SK-N-SH treated with all-trans-retinoic acid at 6 μM for 48 hours (cell line): ENCODE measurements around the gene H2BK1.

Experiments used
- ARNTL ChIP-seq: fragments of 450-650 bp; formaldehyde crosslinking; IDR thresholded peaks from 2 replicates; pipeline ENCODE4 v1.5.0; 2020; ENCODE audit warnings: low read depth, mild to moderate bottlenecking, moderate library complexity, borderline replicate concordance
- CSDC2 ChIP-seq: fragments of 250-450 bp; sonication (Bioruptor Pico); IDR thresholded peaks from 2 replicates; pipeline ENCODE4 v1.5.0; 2020; ENCODE audit warnings: mild to moderate bottlenecking, moderate library complexity
- ESRRG ChIP-seq: fragments of 250-450 bp; sonication (Bioruptor Pico); IDR thresholded peaks from 2 replicates; pipeline ENCODE4 v1.6.1; 2021; ENCODE audit warnings: mild to moderate bottlenecking
- GLIS3 ChIP-seq: fragments of 250-450 bp; sonication (Bioruptor Pico); IDR thresholded peaks from 2 replicates; pipeline ENCODE4 v1.5.0; 2020; ENCODE audit warnings: mild to moderate bottlenecking, moderate library complexity
- ISL1 ChIP-seq: fragments of 250-450 bp; sonication (Bioruptor Pico); IDR thresholded peaks from 2 replicates; pipeline ENCODE4 v2.1.2; 2022; ENCODE audit warnings: mild to moderate bottlenecking, moderate library complexity
- OSR1 ChIP-seq: fragments of 250-450 bp; sonication (Bioruptor Pico); IDR thresholded peaks from 2 replicates; pipeline ENCODE4 v1.8.0; 2022; ENCODE audit warnings: moderate library complexity, mild to moderate bottlenecking, inconsistent platforms
- SNAI2 ChIP-seq: fragments of 250-450 bp; sonication (Bioruptor Pico); IDR thresholded peaks from 2 replicates; pipeline ENCODE4 v1.5.0; 2020; ENCODE audit warnings: mild to moderate bottlenecking, moderate library complexity
- ZC3H10 ChIP-seq: fragments of 250-450 bp; sonication (Bioruptor Pico); IDR thresholded peaks from 2 replicates; pipeline ENCODE4 v1.5.1; 2021; ENCODE audit warnings: mild to moderate bottlenecking, moderate library complexity
- ZFP30 ChIP-seq: fragments of 450-650 bp; formaldehyde crosslinking; IDR thresholded peaks from 2 replicates; pipeline ENCODE4 v1.5.0; 2022; ENCODE audit warnings: mild to moderate bottlenecking, moderate library complexity
- ZNF565 ChIP-seq: fragments of 450-650 bp; formaldehyde crosslinking; conservative IDR thresholded peaks from 2 replicates; pipeline ENCODE4 v1.5.0; 2020; ENCODE audit warnings: low read depth, mild to moderate bottlenecking, moderate library complexity
- ZNF70 ChIP-seq: fragments of 450-650 bp; formaldehyde crosslinking; IDR thresholded peaks from 2 replicates; pipeline ENCODE4 v1.5.0; 2020; ENCODE audit warnings: mild to moderate bottlenecking, moderate library complexity
- TF ChIP-seq, protein P1 (sequence below): fragments of 250-450 bp; sonication (Bioruptor Pico); IDR thresholded peaks from 2 replicates; pipeline ENCODE4 v1.5.1; 2021; ENCODE audit warnings: mild to moderate bottlenecking, moderate library complexity
- TF ChIP-seq, protein P2 (sequence below): fragments of 250-450 bp; sonication (Bioruptor Pico); IDR thresholded peaks from 2 replicates; pipeline ENCODE4 v1.8.0; 2020; ENCODE audit warnings: mild to moderate bottlenecking, moderate library complexity, borderline replicate concordance
- TF ChIP-seq, protein P3 (sequence below): fragments of 250-450 bp; sonication (Bioruptor Pico); IDR thresholded peaks from 2 replicates; pipeline ENCODE4 v1.8.0; 2021; ENCODE audit warnings: low read depth, mild to moderate bottlenecking, moderate library complexity, borderline replicate concordance

- no peak for TF ChIP-seq GLIS3 (CRISPR knock-in tag)
- TF ChIP-seq ZFP30, result no peak
- TF ChIP-seq OSR1 (CRISPR knock-in tag), result no peak
- no peak for TF ChIP-seq ZNF70
- TF ChIP-seq ZC3H10, result no peak
- no peak for TF ChIP-seq ESRRG (CRISPR knock-in tag)
- TF ChIP-seq, protein P1, sequence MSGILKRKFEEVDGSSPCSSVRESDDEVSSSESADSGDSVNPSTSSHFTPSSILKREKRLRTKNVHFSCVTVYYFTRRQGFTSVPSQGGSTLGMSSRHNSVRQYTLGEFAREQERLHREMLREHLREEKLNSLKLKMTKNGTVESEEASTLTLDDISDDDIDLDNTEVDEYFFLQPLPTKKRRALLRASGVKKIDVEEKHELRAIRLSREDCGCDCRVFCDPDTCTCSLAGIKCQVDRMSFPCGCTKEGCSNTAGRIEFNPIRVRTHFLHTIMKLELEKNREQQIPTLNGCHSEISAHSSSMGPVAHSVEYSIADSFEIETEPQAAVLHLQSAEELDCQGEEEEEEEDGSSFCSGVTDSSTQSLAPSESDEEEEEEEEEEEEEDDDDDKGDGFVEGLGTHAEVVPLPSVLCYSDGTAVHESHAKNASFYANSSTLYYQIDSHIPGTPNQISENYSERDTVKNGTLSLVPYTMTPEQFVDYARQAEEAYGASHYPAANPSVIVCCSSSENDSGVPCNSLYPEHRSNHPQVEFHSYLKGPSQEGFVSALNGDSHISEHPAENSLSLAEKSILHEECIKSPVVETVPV (CRISPR knock-in tag), result no peak
- no peak for TF ChIP-seq CSDC2 (CRISPR knock-in tag)
- TF ChIP-seq ZNF565 (CRISPR knock-in tag), result no peak
- TF ChIP-seq, protein P2, sequence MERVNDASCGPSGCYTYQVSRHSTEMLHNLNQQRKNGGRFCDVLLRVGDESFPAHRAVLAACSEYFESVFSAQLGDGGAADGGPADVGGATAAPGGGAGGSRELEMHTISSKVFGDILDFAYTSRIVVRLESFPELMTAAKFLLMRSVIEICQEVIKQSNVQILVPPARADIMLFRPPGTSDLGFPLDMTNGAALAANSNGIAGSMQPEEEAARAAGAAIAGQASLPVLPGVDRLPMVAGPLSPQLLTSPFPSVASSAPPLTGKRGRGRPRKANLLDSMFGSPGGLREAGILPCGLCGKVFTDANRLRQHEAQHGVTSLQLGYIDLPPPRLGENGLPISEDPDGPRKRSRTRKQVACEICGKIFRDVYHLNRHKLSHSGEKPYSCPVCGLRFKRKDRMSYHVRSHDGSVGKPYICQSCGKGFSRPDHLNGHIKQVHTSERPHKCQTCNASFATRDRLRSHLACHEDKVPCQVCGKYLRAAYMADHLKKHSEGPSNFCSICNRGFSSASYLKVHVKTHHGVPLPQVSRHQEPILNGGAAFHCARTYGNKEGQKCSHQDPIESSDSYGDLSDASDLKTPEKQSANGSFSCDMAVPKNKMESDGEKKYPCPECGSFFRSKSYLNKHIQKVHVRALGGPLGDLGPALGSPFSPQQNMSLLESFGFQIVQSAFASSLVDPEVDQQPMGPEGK (CRISPR knock-in tag), result no peak
- TF ChIP-seq, protein P3, sequence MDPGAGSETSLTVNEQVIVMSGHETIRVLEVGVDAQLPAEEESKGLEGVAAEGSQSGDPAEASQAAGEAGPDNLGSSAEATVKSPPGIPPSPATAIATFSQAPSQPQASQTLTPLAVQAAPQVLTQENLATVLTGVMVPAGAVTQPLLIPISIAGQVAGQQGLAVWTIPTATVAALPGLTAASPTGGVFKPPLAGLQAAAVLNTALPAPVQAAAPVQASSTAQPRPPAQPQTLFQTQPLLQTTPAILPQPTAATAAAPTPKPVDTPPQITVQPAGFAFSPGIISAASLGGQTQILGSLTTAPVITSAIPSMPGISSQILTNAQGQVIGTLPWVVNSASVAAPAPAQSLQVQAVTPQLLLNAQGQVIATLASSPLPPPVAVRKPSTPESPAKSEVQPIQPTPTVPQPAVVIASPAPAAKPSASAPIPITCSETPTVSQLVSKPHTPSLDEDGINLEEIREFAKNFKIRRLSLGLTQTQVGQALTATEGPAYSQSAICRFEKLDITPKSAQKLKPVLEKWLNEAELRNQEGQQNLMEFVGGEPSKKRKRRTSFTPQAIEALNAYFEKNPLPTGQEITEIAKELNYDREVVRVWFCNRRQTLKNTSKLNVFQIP (CRISPR knock-in tag), result no peak
- no peak for TF ChIP-seq SNAI2
- TF ChIP-seq ARNTL (CRISPR knock-in tag), result no peak
- TF ChIP-seq ISL1 (CRISPR knock-in tag), result no peak
These were observed 39.4 kb upstream of the H2BK1 start for GRCh38 chr7:151249732-151250072.
